Measurements from ENCODE around the gene SLAIN1. TPM values are rescaled to one million over a fixed set of nuclear protein-coding genes. Genes with fewer than 3 reads are reported as not detected.

Gene SLAIN1
- total and polyA plus RNA-seq, 2 donors (not counting 3 experiments of a cell fraction or from before 2014, with no cell fraction given), result 4.1 to 4.3 TPM

DNA sequence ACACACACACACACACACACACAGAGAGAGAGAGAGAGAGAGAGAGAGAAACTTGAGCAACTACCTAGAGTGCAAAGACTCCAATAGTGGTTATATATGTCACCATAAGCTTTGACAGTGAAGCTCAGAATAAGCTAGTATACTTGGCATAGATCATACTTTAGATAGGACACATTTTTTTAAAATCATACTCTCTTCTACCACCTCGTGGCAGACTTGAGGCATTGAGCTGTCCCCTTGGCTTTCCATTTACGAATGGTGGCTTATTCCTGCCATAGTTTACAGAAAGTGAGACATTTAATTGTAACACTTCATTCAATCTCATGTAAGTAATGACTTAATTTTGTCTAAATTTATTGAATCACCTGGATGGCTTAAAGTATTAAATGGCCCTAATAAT lies 112.9 kb downstream of the SLAIN1 start:
- no peak overlapping the region for H3K4me2 ChIP-seq (ENCODE audit: insufficient read depth, low read length)
- no peaks in the 10 kb centered on the region for H3K4me1 ChIP-seq (ENCODE audit: control insufficient read depth, extremely low read depth, insufficient read depth, low read length)
- H3K27me3 ChIP-seq (ENCODE audit: control insufficient read depth in 2 of 2, insufficient read depth in 2 of 2, low read length in 2 of 2), result peaks cover 5 to 8% of the 10 kb centered on the region in 2 experiments
- TF ChIP-seq POLR2AphosphoS5 (IDR thresholded peaks at IDR 0.05; ENCODE audit: insufficient read depth, low read depth, low read length), result no peak
- peak; percentile 51 for TF ChIP-seq GATA2 (IDR thresholded peaks at IDR 0.05; ENCODE audit: insufficient read depth, insufficient read length, low read depth, low read length)
- TF ChIP-seq, protein P1, sequence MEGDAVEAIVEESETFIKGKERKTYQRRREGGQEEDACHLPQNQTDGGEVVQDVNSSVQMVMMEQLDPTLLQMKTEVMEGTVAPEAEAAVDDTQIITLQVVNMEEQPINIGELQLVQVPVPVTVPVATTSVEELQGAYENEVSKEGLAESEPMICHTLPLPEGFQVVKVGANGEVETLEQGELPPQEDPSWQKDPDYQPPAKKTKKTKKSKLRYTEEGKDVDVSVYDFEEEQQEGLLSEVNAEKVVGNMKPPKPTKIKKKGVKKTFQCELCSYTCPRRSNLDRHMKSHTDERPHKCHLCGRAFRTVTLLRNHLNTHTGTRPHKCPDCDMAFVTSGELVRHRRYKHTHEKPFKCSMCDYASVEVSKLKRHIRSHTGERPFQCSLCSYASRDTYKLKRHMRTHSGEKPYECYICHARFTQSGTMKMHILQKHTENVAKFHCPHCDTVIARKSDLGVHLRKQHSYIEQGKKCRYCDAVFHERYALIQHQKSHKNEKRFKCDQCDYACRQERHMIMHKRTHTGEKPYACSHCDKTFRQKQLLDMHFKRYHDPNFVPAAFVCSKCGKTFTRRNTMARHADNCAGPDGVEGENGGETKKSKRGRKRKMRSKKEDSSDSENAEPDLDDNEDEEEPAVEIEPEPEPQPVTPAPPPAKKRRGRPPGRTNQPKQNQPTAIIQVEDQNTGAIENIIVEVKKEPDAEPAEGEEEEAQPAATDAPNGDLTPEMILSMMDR (IDR thresholded peaks at IDR 0.05; ENCODE audit: extremely low read depth in 1 of 2, insufficient read depth in 1 of 2, low read depth in 1 of 2, low read length in 2 of 2), result peak; percentile 26 to 43
- TF ChIP-seq, protein P2, sequence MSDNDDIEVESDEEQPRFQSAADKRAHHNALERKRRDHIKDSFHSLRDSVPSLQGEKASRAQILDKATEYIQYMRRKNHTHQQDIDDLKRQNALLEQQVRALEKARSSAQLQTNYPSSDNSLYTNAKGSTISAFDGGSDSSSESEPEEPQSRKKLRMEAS (IDR thresholded peaks at IDR 0.05; ENCODE audit: insufficient read depth, insufficient read length), result no peak
- TF ChIP-seq EZH2 (IDR thresholded peaks at IDR 0.05; ENCODE audit: borderline replicate concordance, low read depth, low read length, severe bottlenecking), result no peak
- no peak for TF ChIP-seq JUN (IDR thresholded peaks at IDR 0.05; ENCODE audit: borderline replicate concordance, insufficient read depth, insufficient read length, low read depth)
- no peak for TF ChIP-seq MYC (IDR thresholded peaks at IDR 0.05; ENCODE audit: low read depth, low read length)
- TF ChIP-seq POLR2A (IDR thresholded peaks at IDR 0.05; ENCODE audit: low read depth, low read length), result no peak
- TF ChIP-seq FOS (IDR thresholded peaks at IDR 0.05; ENCODE audit: borderline replicate concordance, insufficient read depth, low read length), result no peak
- POLR2A ChIA-PET, result interaction anchor here (0.6 kb wide), 1 partner anchor 1160 kb away, joined by 5 read pairs; no protein-coding TSS in a partner anchor
- H3K4me3 ChIP-seq (replicated peaks in 1 of 3; ENCODE audit: insufficient read depth in 1 of 3, low read depth in 1 of 3, low read length in 3 of 3), result no peak overlapping the region
- DNase-seq (ENCODE audit: low read depth, low spot score) (peak; percentile 45), FAIRE-seq (peak; percentile 31)
- dilution Hi-C loops (cut with MboI; ENCODE audit: extremely low pct_ligation_motif_present, low sequenced_read_pairs), result no loop called here
- H3K27ac ChIP-seq (ENCODE audit: insufficient read depth, low read depth, low read length), result no peak overlapping the region
- H4K20me1 ChIP-seq (replicated peaks; ENCODE audit: control insufficient read depth, extremely low read depth, insufficient read depth, low read length), result no peaks in the 10 kb centered on the region
- no peaks in the 10 kb centered on the region for H3K79me2 ChIP-seq (ENCODE audit: control insufficient read depth, insufficient read depth, low read length)
- no peaks in the 10 kb centered on the region for H3K9me3 ChIP-seq (replicated peaks; ENCODE audit: control insufficient read depth, insufficient read depth, low read length)
- no peaks in the 10 kb centered on the region for H3K36me3 ChIP-seq (ENCODE audit: control insufficient read depth in 2 of 2, extremely low read depth in 1 of 2, insufficient read depth in 2 of 2, low read length in 2 of 2)
- H3K9ac ChIP-seq (replicated peaks; ENCODE audit: extremely low read depth, insufficient read depth, low read length), result no peak overlapping the region
- no peaks in the 10 kb centered on the region for H3K9me1 ChIP-seq (replicated peaks; ENCODE audit: control insufficient read depth, extremely low read depth, insufficient read depth, low read length)
- BruUV-seq (replicated peaks), result no TSS peak
- CTCF ChIA-PET, result interaction anchor here (0.8 to 4.8 kb wide), 22 partner anchors 8 to 338 kb away, joined by 3 to 109 read pairs (median 4); partner anchors contain the start of gene EDNRB
- H2AFZ ChIP-seq (ENCODE audit: low read depth, low read length), result no peak overlapping the region
- intact Hi-C loops (cut with micrococcal nuclease), result loop anchor here (1.0 to 5.0 kb wide), 3 partner anchors 32 to 311 kb away; no protein-coding TSS in a partner anchor
